Measurements from ENCODE around the gene MYT1.

The MYT1 gene

GRCh38 chr20:64216036-64216435, 51.8 kb downstream of the MYT1 start:
- DNase-seq (ENCODE audit: low read depth, low spot score) = no peak
- TF ChIP-seq CTCF (IDR thresholded peaks at IDR 0.05; ENCODE audit: insufficient read depth, low read length, missing control alignments) = no peak
- ChIA-PET POLR2A (no interaction called here), CTCF (no interaction called here)
- H3K4me3 ChIP-seq (ENCODE audit: low read depth, low read length) = no peak overlapping the region

GRCh38 chr20:64216910-64217309, 52.7 kb downstream of the MYT1 start:
- H3K4me3 ChIP-seq (ENCODE audit: low read depth, low read length) = no peak overlapping the region
- CTCF ChIA-PET = no interaction called here
- POLR2A ChIA-PET = no interaction called here
- TF ChIP-seq CTCF (IDR thresholded peaks at IDR 0.05; ENCODE audit: insufficient read depth, low read length, missing control alignments) = no peak
- no peak for DNase-seq (ENCODE audit: low read depth, low spot score)

- CTCF ChIA-PET = no interaction called here
Observed at GRCh38 chr20:64217539-64218221, 53.4 kb downstream of the MYT1 start.

GRCh38 chr20:64219202-64219601, 55.0 kb downstream of the MYT1 start:
- ChIA-PET CTCF (no interaction called here), POLR2A (no interaction called here)
- TF ChIP-seq CTCF (IDR thresholded peaks at IDR 0.05; ENCODE audit: insufficient read depth, low read length, missing control alignments) = no peak
- no peak for DNase-seq (ENCODE audit: low read depth, low spot score)
- no peak overlapping the region for H3K4me3 ChIP-seq (ENCODE audit: low read depth, low read length)

More at GRCh38 chr20:64217539-64218221, 53.4 kb downstream of the MYT1 start:
- no peak for DNase-seq (ENCODE audit: low read depth, low spot score)
- no peak overlapping the region for H3K4me3 ChIP-seq (ENCODE audit: low read depth, low read length)
- no peak for TF ChIP-seq CTCF (IDR thresholded peaks at IDR 0.05; ENCODE audit: insufficient read depth, low read length, missing control alignments)
- POLR2A ChIA-PET = no interaction called here

- CTCF ChIA-PET = interaction anchor here (1.1 kb wide), 1 partner anchor 8 kb away, joined by 3 read pairs; no protein-coding TSS in a partner anchor
Observed at GRCh38 chr20:64219730-64220129, 55.5 kb downstream of the MYT1 start.

DNA sequence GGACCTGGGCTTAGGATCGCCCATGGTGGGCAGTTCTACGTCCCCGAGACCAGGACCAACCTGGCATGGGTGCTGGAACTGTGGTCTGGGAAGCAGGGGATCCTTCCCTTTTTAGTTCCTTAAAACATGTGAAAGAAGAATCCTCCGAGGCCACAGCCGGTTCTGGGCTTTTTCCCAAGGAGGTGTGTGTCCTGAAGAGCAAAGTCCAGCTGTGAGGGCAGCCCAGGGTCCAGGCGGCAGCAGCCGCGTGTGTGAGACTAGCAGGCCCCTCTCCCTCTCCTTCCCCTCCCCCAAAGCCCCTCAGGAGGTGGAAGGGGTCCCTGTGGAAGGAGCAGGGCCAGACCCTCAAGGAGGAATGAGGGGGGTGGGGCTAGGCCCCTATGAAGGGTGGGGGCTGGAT, 56.2 kb downstream of the MYT1 start:
- CTCF ChIA-PET = interaction anchor here (1.1 kb wide), 1 partner anchor 9 kb away, joined by 3 read pairs; no protein-coding TSS in a partner anchor
- TF ChIP-seq CTCF (IDR thresholded peaks at IDR 0.05; ENCODE audit: insufficient read depth, low read length, missing control alignments) = no peak
- POLR2A ChIA-PET = no interaction called here
- no peak overlapping the region for H3K4me3 ChIP-seq (ENCODE audit: low read depth, low read length)
- DNase-seq (ENCODE audit: low read depth, low spot score) = no peak

More at GRCh38 chr20:64219730-64220129, 55.5 kb downstream of the MYT1 start:
- TF ChIP-seq CTCF (IDR thresholded peaks at IDR 0.05; ENCODE audit: insufficient read depth, low read length, missing control alignments) = no peak
- no peak for DNase-seq (ENCODE audit: low read depth, low spot score)
- POLR2A ChIA-PET = no interaction called here
- no peak overlapping the region for H3K4me3 ChIP-seq (ENCODE audit: low read depth, low read length)

All from AG04449 (cell line).